ENCODE results near the gene CCDC197.

- TF ChIP-seq, protein P1, sequence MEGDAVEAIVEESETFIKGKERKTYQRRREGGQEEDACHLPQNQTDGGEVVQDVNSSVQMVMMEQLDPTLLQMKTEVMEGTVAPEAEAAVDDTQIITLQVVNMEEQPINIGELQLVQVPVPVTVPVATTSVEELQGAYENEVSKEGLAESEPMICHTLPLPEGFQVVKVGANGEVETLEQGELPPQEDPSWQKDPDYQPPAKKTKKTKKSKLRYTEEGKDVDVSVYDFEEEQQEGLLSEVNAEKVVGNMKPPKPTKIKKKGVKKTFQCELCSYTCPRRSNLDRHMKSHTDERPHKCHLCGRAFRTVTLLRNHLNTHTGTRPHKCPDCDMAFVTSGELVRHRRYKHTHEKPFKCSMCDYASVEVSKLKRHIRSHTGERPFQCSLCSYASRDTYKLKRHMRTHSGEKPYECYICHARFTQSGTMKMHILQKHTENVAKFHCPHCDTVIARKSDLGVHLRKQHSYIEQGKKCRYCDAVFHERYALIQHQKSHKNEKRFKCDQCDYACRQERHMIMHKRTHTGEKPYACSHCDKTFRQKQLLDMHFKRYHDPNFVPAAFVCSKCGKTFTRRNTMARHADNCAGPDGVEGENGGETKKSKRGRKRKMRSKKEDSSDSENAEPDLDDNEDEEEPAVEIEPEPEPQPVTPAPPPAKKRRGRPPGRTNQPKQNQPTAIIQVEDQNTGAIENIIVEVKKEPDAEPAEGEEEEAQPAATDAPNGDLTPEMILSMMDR (conservative IDR thresholded peaks at IDR 0.05) = no peak
- TF ChIP-seq EZH2 (IDR thresholded peaks at IDR 0.05; ENCODE audit: low read depth) = no peak
These were observed 38.4 kb upstream of the CCDC197 start for GRCh38 chr14:93958567-93959238.
